ENCODE measurements around the gene SPACA9.

Gene SPACA9

GRCh38 chr9:132878695-132879456 is at the start of gene SPACA9:
TSS of gene SPACA9 (plus strand) at chr9:132878898. CDS start at chr9:132883948, 5,050 bp downstream.
- DNase-seq (ENCODE audit: low read depth in 2 of 2), result no peak

DNA sequence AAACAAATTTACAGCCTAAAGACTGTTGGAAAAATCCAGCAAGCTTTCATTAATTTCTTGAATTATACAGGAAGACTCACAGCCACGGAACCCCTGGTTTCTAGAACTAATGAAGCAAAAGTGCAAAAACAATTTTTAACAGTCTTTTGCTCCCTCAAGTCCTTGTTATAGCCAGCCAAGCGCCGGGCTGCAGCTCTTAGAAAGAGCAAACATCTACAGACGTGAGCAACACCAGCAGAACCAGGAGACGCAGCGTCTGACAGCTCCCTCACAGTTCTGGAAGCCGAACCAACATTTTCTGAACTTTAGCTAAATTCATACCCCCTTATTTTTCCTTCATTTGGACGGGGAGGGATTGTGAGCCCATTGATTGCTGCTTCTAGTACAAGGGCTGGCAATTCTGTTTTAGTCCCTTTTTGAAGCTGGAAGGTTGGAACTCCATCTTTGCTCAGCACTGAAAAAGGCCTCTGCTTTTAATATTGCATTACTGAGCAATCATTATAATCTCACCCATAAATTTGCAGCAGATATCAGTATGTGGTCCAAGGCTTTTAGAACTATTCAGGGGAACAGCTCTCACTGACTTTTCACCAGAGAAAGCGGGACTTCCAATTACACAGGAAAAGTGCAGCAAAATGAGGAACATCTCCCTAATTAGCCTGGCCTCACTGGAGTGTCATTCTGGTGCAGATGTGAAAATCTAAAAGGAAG is 46.4 kb upstream of the SPACA9 start:
- DNase-seq (ENCODE audit: low read depth in 2 of 2), result no peak

DNA sequence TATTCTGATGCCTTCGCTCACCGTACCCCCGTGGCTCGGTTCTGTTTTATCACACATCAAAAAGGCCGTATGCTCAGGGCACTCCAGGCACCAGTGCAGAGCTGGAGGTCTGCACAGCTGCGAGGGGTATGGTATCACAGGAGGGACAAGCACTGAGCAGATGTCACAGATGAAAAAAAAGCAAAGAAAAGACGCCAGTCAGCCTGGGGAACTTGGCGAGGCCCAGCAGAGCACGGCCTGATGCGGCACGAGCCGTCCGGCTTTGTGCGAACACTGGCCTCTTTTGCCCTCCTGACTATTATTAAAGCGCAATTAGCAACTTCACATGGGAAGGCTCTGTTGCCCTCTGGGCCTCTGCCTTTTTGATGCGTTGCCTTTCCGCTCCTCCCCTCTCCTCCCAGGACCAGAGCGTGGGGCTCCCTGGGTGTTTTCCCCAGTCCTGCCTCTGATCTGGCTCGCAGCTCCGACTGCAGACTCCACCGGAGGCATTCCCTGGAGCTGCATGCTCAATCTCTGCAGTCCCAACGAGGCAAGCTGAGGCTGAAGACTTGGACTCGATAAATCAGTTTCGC is 45.1 kb upstream of the SPACA9 start:
- DNase-seq (ENCODE audit: low read depth in 2 of 2), result no peak

GRCh38 chr9:132834343-132834742 is 44.4 kb upstream of the SPACA9 start:
- DNase-seq (ENCODE audit: low read depth in 2 of 2), result no peak

DNA sequence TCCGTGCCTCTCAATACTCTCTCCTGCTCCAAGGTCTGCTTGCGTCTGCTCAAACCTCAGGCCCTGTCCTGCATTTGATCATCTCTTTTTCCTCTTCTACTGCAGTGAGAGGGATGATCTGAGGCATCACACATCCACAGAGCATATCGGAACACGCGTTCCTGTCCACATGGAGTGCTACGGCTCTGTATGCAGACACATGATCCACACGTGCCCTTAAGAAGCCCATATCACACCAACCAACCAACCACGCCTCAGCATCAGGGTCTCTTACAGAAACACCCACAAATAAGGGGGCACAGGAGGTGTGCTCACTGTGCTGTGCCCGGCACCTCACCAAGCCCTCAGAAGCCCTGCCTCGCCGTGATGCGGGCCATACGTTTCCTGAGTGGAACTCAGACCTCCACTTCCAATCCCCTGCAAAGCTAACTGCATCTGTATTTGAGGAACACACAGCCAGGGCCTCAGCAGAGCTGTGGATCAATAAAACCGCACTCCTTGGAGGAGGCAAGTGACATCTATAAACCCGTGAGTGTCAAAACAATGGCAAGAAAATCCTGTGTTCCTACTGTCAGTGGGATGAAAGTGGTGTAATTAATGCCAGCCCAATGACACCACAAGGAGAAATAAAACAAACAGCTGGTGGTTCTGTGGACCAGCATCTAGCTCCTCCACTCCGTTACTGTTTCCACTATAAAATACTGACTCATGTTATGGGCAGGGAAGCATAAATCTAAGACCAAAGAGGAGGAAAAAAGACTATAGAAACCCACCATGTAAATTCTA is 41.0 kb upstream of the SPACA9 start:
- no peak for DNase-seq (ENCODE audit: low read depth in 2 of 2)

DNA sequence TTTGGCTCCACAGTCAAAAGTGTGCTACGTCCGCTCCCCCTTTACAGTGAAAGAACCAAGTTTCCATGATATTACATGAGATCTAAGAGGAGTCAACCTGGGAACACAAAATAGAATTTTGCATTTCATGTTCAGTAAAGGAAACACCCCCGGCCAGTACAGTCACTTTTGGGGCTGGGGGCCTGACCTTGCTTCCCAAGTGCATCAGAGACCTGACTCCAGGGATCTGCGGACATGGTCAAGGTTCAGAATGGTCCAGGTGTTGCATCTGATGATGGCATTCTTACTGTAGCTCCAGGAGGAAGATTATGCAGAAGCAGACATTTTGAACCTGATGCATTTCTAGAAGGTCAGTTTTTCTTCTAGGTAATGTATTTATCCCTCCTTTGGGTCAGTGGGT is 40.4 kb upstream of the SPACA9 start:
- no peak for DNase-seq (ENCODE audit: low read depth in 2 of 2)

- DNase-seq (ENCODE audit: low read depth in 2 of 2), result no peak
Measured at GRCh38 chr9:132840980-132841379, 37.7 kb upstream of the SPACA9 start.

GRCh38 chr9:132842124-132843044 is 36.3 kb upstream of the SPACA9 start:
- DNase-seq (ENCODE audit: low read depth in 2 of 2), result no peak

DNA sequence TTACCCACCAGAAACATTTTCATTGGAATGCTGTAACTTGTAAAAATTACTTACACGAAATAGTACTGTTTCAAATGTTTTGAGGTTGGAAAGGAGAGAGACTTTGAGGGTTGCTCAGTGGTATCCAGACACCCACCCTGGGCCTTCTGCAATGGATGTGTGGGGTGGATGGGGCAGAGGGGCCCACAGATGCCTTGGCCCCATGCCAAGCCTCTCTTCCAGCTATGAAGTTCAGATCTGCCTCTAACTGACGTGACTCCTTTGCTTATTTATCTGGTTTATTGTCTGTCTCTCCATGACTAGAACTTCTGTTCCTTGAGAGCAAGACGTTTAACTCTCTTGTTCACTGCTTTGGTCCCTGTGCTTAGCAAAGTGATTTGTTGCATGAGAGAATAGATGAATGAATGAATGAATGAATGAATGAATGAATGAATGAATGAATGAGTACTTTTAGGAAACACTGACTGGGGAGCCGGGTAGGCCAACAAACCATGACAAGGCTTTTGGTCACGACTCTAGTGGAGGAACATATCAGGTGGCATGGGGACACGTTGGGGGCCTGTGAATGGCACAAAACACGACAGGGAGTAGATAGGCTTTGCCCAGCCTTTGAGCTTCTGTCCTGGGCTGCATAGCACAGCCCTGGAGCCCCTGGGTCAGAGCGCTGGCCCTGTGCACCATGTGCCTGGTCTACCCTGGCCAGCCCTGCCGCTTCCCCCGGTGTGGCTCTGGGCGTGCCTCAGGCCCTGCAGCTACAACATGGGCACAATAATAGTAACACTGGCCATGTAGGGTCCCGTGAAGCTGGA is 32.4 kb upstream of the SPACA9 start:
- DNase-seq (ENCODE audit: low read depth in 2 of 2), result no peak

- no peak for DNase-seq (ENCODE audit: low read depth in 2 of 2)
Measured at GRCh38 chr9:132846918-132847515, 31.7 kb upstream of the SPACA9 start.

DNA sequence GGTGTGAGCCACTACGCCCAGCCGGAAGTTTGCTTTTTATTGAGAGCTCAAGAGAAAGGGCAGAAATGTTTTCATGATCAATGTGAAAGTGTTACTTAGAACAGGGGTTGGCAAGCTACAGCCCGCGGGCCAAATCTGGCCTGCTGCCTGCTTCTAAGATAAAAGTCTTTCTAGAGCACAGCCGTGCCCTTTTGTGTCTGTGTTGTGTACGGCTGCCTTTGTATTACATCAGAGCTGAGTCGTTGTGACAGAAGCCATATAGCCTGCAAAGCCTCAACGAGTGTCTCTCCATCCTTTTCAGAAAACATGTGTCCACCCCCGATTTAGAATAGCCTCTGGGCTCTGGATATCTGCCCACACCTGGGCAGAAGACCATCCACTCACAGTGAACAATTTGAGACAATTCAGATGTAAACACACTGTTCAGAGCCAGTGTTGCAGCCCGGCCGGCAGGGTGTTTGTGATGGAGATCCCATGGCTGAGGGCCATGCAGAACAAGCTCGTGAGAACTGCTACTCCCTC is 29.5 kb upstream of the SPACA9 start:
- DNase-seq (ENCODE audit: low read depth in 2 of 2), result no peak

DNA sequence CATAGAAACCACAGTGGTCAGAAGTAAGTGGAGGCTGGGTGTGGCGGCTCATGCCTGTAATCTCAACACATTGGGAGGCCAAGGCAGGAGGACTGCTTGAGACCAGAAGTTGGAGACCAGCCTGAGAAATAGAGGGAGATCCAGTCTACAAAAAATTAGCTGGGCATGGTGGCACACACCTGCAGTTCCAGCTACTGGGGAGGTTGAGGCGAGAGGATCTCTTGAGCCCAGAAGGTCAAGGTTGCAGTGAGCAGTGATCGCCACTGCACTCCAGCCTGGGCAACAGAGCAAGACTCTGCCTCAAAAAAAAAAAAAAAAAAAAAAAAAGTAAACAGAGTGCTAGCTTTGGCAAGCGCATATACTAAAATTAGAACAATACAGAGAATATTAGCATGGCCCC is 25.2 kb upstream of the SPACA9 start:
- DNase-seq (ENCODE audit: low read depth in 2 of 2), result no peak

DNA sequence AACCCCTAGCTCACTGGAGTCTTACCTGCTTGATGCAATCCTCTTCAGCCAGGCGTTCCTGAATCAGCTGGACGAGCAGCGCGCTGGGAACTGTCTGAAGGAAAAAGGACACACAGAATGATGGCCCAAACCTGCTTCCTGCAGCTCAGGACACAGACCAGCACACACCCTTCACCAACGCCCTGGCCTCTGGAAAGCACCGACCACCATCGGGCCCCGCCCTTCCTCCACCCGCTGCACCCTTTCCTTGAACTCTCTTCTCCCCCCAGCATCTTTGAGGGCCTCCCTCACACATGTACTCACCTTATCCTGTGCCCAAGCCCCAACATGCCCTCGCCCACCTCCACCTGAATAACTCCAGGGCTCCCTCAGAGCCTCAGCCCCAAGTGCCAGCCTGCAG is 23.9 kb upstream of the SPACA9 start:
- no peak for DNase-seq (ENCODE audit: low read depth in 2 of 2)

GRCh38 chr9:132855904-132856303 is 22.8 kb upstream of the SPACA9 start:
- DNase-seq (ENCODE audit: low read depth in 2 of 2), result no peak

DNA sequence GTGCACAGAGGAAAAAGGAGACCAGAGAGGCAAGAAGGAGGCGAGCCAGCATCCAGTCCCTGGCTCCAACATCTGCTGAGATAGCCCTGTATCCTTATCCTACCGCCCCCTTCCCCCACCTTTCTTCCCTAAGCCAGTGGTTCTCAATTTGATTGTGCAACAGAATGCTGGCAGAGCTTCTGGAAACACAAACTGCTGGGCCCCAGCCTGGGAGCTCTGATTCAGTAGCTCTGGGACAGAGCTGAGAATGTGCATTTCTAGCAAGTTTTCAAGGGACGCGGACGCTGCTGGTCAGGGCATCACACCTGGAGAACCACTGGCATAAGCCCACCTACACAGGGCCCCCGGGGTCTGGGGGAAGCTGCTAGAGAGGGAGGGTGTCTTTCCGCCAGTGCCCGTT is 21.7 kb upstream of the SPACA9 start:
- DNase-seq (ENCODE audit: low read depth in 2 of 2), result no peak

- DNase-seq (ENCODE audit: low read depth in 2 of 2), result no peak
Measured at GRCh38 chr9:132857616-132858342, 20.9 kb upstream of the SPACA9 start.

- no peak for DNase-seq (ENCODE audit: low read depth in 2 of 2)
Measured at GRCh38 chr9:132858751-132859150, 19.9 kb upstream of the SPACA9 start.

DNA sequence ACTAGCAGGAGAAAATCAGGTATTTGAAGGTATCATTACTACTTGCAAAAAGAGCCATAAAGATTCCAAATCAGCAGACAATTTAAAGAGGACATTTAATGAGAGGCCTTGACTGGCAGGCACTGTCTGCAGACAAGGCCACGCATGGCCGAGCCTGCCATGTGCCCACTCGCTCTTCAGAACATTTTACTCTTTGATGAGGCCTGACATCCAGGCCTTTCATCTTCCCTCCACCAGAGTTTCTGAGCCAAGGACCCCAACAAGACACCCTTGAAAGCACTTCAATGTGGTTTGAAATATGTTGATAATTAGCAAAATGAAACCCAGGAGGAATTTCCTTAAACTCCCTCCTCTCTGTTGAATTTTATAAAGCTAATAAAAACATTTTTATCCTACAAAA is 17.0 kb upstream of the SPACA9 start:
- no peak for DNase-seq (ENCODE audit: low read depth in 2 of 2)

DNA sequence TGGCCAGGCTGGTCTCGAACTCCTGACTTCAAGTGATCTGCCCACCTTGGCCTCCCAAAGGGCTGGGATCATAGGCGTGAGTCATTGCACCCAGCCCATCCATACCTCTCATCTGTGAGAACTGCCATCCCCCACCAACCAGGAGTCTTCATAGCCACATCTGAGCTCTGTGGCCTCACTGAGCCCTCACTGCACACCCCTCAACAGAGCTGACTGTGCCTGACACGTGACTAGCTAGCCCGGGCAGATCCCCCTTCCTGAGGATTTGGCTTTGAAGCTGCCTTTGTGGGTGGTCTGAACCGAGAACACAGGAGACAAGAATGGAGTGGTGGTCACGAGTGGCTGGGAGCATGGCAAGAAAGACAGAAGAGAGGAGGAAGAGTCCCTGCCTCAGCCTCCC is 16.2 kb upstream of the SPACA9 start:
- no peak for DNase-seq (ENCODE audit: low read depth in 2 of 2)

Measured in stimulated activated CD8-positive, alpha-beta memory T cell treated with anti-CD3 and anti-CD28 coated beads, Interleukin-15, amount 100 ng/mL, for 48 hours (primary cell).